Fibroblast of pulmonary artery (primary cell): ENCODE results near the gene ZWILCH.
A peak's percentile ranks its signal among the peaks of the same experiment; 100 is the strongest.
"Not testable (repeated sequence)": the region's sequence is repeated elsewhere in the genome, so short reads cannot be mapped to it uniquely, and the experiment has no call there.

Experiments used
- DNase-seq: peaks from one replicate; pipeline ENCODE4 v3.0.0-alpha.2; 2010; ENCODE audit warnings: low read depth
- H3K4me3 ChIP-seq: replicated peaks from 2 replicates; pipeline ENCODE4 v1.5.1; 2011; ENCODE audit warnings: low read depth, mild to moderate bottlenecking, control low read depth, low read length, moderate library complexity
- CTCF ChIP-seq: IDR thresholded peaks from 2 replicates; pipeline ENCODE4 v1.5.1; 2011; ENCODE audit warnings: mild to moderate bottlenecking, control low read depth, low read length, inconsistent platforms; ENCODE audit errors: missing control alignments

The ZWILCH gene

GRCh38 chr15:66494262-66494661 lies 10.9 kb upstream of the ZWILCH start:
- no peak for TF ChIP-seq CTCF
- H3K4me3 ChIP-seq = no peak overlapping the region
- no peak for DNase-seq

GRCh38 chr15:66496951-66497501 lies 8.1 kb upstream of the ZWILCH start:
- TF ChIP-seq CTCF = no peak
- no peak for DNase-seq
- peak overlapping the region; percentile 61 for H3K4me3 ChIP-seq

- H3K4me3 ChIP-seq = peak within 1 kb of the TSS; percentile 61
- peak; percentile 94 for DNase-seq
- peak; percentile 86 for TF ChIP-seq CTCF
Observed at GRCh38 chr15:66497502-66498455, 7.3 kb upstream of the ZWILCH start, which contains the start of gene SNAPC5. SNAPC5 (minus strand) TSS chr15:66497762; CDS start chr15:66497731, 31 bp downstream.

- TF ChIP-seq CTCF = peak; percentile 37
- H3K4me3 ChIP-seq = no peak overlapping the region
- peak; percentile 69 for DNase-seq
Observed at GRCh38 chr15:66498501-66499386, 6.4 kb upstream of the ZWILCH start.

- H3K4me3 ChIP-seq, DNase-seq: not testable (repeated sequence)
Observed at GRCh38 chr15:66500346-66500745, 4.8 kb upstream of the ZWILCH start.

- no peak for DNase-seq
- no peak for TF ChIP-seq CTCF
- H3K4me3 ChIP-seq = peak overlapping the region; percentile 88
Observed at GRCh38 chr15:66502491-66502890, 2.6 kb upstream of the ZWILCH start.

GRCh38 chr15:66503041-66503648 lies 2.0 kb upstream of the ZWILCH start:
- peak; percentile 24 for DNase-seq
- peak overlapping the region; percentile 88 for H3K4me3 ChIP-seq
